AG04450 (cell line): ENCODE measurements around the gene POGK. TPM values are rescaled to one million over a fixed set of nuclear protein-coding genes. Genes with fewer than 3 reads are reported as not detected.

Experiments used
- CTCF ChIA-PET: fragments of 300-600, 350-600 bp; formaldehyde crosslinking; extraction: SDS; loops from one replicate; lab custom pipeline; 2022; ENCODE audit warnings: antibody characterized with exemption, inconsistent platforms; lab: Charles Lee
- POLR2A ChIA-PET: fragments of 350-600 bp; formaldehyde crosslinking; extraction: SDS; loops from one replicate; lab custom pipeline; 2021; ENCODE audit warnings: antibody characterized with exemption, inconsistent platforms; lab: Yijun Ruan, JAX
- DNase-seq: peaks from one replicate; pipeline ENCODE4 v3.0.0-alpha.2; 2011; ENCODE audit warnings: low read depth, low spot score
- H3K27ac ChIP-seq: one replicate; pipeline ENCODE4 v1.5.1; 2012; ENCODE audit warnings: low read depth, low read length, control low read depth
- H3K27me3 ChIP-seq: one replicate; pipeline ENCODE4 v1.6.0; 2012; ENCODE audit warnings: low read length; ENCODE audit not compliant: control insufficient read depth, insufficient read depth
- H3K4me3 ChIP-seq: 2 replicates; pipeline ENCODE4 v1.5.1; 2011; ENCODE audit warnings: mild to moderate bottlenecking, low read depth, low read length, control low read depth
- H3K9me3 ChIP-seq: 2 replicates; pipeline ENCODE4 v1.5.1; 2012; ENCODE audit warnings: low read length; ENCODE audit not compliant: control insufficient read depth, insufficient read depth
- CTCF ChIP-seq: IDR thresholded peaks from 2 replicates; pipeline ENCODE4 v1.5.1; 2011; ENCODE audit warnings: low read depth, low read length, control low read depth, inconsistent platforms
- polyA plus RNA-seq: library from polyadenylated mRNA; depleted of rRNA; stranded (reverse); fragments of >200 nt; gene quantifications from 2 replicates; pipeline ENCODE4 v1.2.3, GENCODE V29; 2011

POGK gene
- polyA plus RNA-seq, 1 experiment = 21.9 TPM

- H3K27ac ChIP-seq = no peak overlapping the region
- no peak for TF ChIP-seq CTCF
- H3K4me3 ChIP-seq = no peak overlapping the region
- CTCF ChIA-PET = interaction anchor here (0.8 to 1.9 kb wide), 4 partner anchors 42 to 352 kb away, joined by 3 to 6 read pairs (median 4); partner anchors contain the start of gene POU2F1
- POLR2A ChIA-PET = no interaction called here
- no peaks in the 10 kb centered on the region for H3K27me3 ChIP-seq
- no peaks in the 10 kb centered on the region for H3K9me3 ChIP-seq
- no peak for DNase-seq
Observed at GRCh38 chr1:166868639-166869038, 29.4 kb downstream of the POGK start.

GRCh38 chr1:166869318-166870099, 30.2 kb downstream of the POGK start:
- no peak for DNase-seq
- Histone ChIP-seq H3K4me3 (no peak overlapping the region), H3K27me3 (no peaks in the 10 kb centered on the region), H3K9me3 (no peaks in the 10 kb centered on the region), H3K27ac (no peak overlapping the region)
- CTCF ChIA-PET = interaction anchor here (0.7 to 1.9 kb wide), 4 partner anchors 41 to 955 kb away, joined by 3 to 6 read pairs (median 4); partner anchors contain the start of gene POU2F1
- POLR2A ChIA-PET = no interaction called here
- no peak for TF ChIP-seq CTCF

GRCh38 chr1:166870584-166870983, 31.3 kb downstream of the POGK start:
- no peaks in the 10 kb centered on the region for H3K9me3 ChIP-seq
- POLR2A ChIA-PET = no interaction called here
- no peak overlapping the region for H3K4me3 ChIP-seq
- no peak for DNase-seq
- no peaks in the 10 kb centered on the region for H3K27me3 ChIP-seq
- no peak overlapping the region for H3K27ac ChIP-seq
- no peak for TF ChIP-seq CTCF
- CTCF ChIA-PET = no interaction called here

GRCh38 chr1:166874464-166874863, 35.2 kb downstream of the POGK start:
- POLR2A ChIA-PET = no interaction called here
- TF ChIP-seq CTCF = no peak
- no peak overlapping the region for H3K4me3 ChIP-seq
- CTCF ChIA-PET = no interaction called here
- no peaks in the 10 kb centered on the region; the same call in 1 of the 2 replicates for H3K9me3 ChIP-seq
- H3K27me3 ChIP-seq = no peaks in the 10 kb centered on the region
- no peak for DNase-seq
- no peak overlapping the region for H3K27ac ChIP-seq

GRCh38 chr1:166875302-166875733, 36.0 kb downstream of the POGK start:
- no peaks in the 10 kb centered on the region; the same call in 1 of the 2 replicates for H3K9me3 ChIP-seq
- H3K27me3 ChIP-seq = no peaks in the 10 kb centered on the region
- DNase-seq = no peak
- TF ChIP-seq CTCF = no peak
- POLR2A ChIA-PET = interaction anchor here (1.0 to 1.3 kb wide), 2 partner anchors 19 to 36 kb away, joined by 3 to 6 read pairs; partner anchors contain the start of gene POGK
- H3K27ac ChIP-seq = peak overlapping the region; percentile 78
- peak overlapping the region; percentile 80 for H3K4me3 ChIP-seq
- CTCF ChIA-PET = interaction anchor here (0.6 to 1.7 kb wide), 4 partner anchors 9 to 328 kb away, joined by 3 to 4 read pairs (median 4); no protein-coding TSS in a partner anchor
